Neural cell (in vitro differentiated cells): ENCODE measurements around the gene FOXD2. TPM values are rescaled to one million over a fixed set of nuclear protein-coding genes. Genes with fewer than 3 reads are reported as not detected.

Experiments used
- H2AFZ ChIP-seq: fragments of 200-600, 300-800 bp; sonication (generic), shearing (Covaris generic); 2 replicates; pipeline ENCODE4 v1.6.0; 2014; ENCODE audit warnings: low read depth, mild to moderate bottlenecking, antibody characterized with exemption, low read length, moderate library complexity
- H3F3A ChIP-seq: fragments of 200-600 bp; shearing (Covaris generic); 2 replicates; pipeline ENCODE4 v1.6.1; 2016; ENCODE audit warnings: mild to moderate bottlenecking, moderate library complexity, mixed read lengths, antibody characterized with exemption, low read length; ENCODE audit not compliant: insufficient read depth, poor library complexity, severe bottlenecking
- H3K27ac ChIP-seq: fragments of 200-600, 300-800 bp; sonication (generic), shearing (Covaris generic); 2 replicates; pipeline ENCODE4 v1.5.1; 2014; ENCODE audit warnings: mild to moderate bottlenecking, low read length, moderate library complexity
- H3K27me3 ChIP-seq: fragments of 300-800, 200-600 bp; sonication (generic), shearing (Covaris generic); 2 replicates; pipeline ENCODE4 v1.6.0; 2014; ENCODE audit warnings: mild to moderate bottlenecking, low read depth, low read length, moderate library complexity; ENCODE audit not compliant: insufficient read depth
- H3K36me3 ChIP-seq: fragments of 300-800, 200-600 bp; sonication (generic), shearing (Covaris generic); 2 replicates; pipeline ENCODE4 v1.5.1; 2014; ENCODE audit warnings: mild to moderate bottlenecking, antibody characterized with exemption, low read length, moderate library complexity; ENCODE audit not compliant: insufficient read depth
- H3K4me2 ChIP-seq: fragments of 300-800, 200-600 bp; sonication (generic), shearing (Covaris generic); 2 replicates; pipeline ENCODE4 v1.6.0; 2014; ENCODE audit warnings: mild to moderate bottlenecking, low read length
- H3K4me3 ChIP-seq: fragments of 300-800, 200-600 bp; sonication (generic), shearing (Covaris generic); 2 replicates; pipeline ENCODE4 v1.5.1; 2014; ENCODE audit warnings: mild to moderate bottlenecking, low read length, moderate library complexity
- H3K79me2 ChIP-seq: fragments of 200-600 bp; shearing (Covaris generic); replicated peaks from 2 replicates; pipeline ENCODE4 v1.6.0; 2014; ENCODE audit warnings: mild to moderate bottlenecking, low read length, moderate library complexity; ENCODE audit not compliant: insufficient read depth
- H3K9ac ChIP-seq: fragments of 300-800, 200-600 bp; sonication (generic), shearing (Covaris generic); 2 replicates; pipeline ENCODE4 v1.6.1; 2016; ENCODE audit warnings: mild to moderate bottlenecking, low read length, mixed read lengths
- H3K9me2 ChIP-seq: fragments of 200-600 bp; shearing (Covaris generic); 2 replicates; pipeline ENCODE4 v1.6.1; 2016; ENCODE audit warnings: mild to moderate bottlenecking, low read length, mixed read lengths; ENCODE audit not compliant: insufficient read depth
- H3K9me3 ChIP-seq: fragments of 200-600, 300-800 bp; sonication (generic), shearing (Covaris generic); 2 replicates; pipeline ENCODE4 v1.6.1; 2016; ENCODE audit warnings: mild to moderate bottlenecking, mixed run types, low read length, moderate library complexity, mixed read lengths
- H4K20me1 ChIP-seq: fragments of 200-600 bp; shearing (Covaris generic); 2 replicates; pipeline ENCODE4 v1.6.1; 2016; ENCODE audit warnings: mild to moderate bottlenecking, mixed run types; ENCODE audit not compliant: insufficient read depth
- CTCF ChIP-seq: fragments of 450-650 bp; IDR thresholded peaks from 2 replicates; pipeline ENCODE4 v1.5.1; 2014; ENCODE audit warnings: antibody characterized with exemption, mild to moderate bottlenecking, moderate library complexity; ENCODE audit not compliant: poor library complexity, severe bottlenecking
- EP300 ChIP-seq: fragments of 450-650 bp; conservative IDR thresholded peaks from 2 replicates; pipeline ENCODE4 v1.6.1; 2014; ENCODE audit warnings: antibody characterized with exemption, mild to moderate bottlenecking, moderate library complexity; ENCODE audit not compliant: poor library complexity, severe bottlenecking
- EZH2 ChIP-seq: fragments of 200-600, 300-800 bp; shearing (Covaris generic), sonication (generic); IDR thresholded peaks from 2 replicates; pipeline ENCODE4 v1.6.1; 2014; ENCODE audit warnings: antibody characterized with exemption, low read length, borderline replicate concordance, mild to moderate bottlenecking; ENCODE audit not compliant: insufficient read depth, poor library complexity, severe bottlenecking
- MXI1 ChIP-seq: fragments of 450-650 bp; conservative IDR thresholded peaks from 2 replicates; pipeline ENCODE4 v1.6.1; 2014; ENCODE audit warnings: antibody characterized with exemption, mild to moderate bottlenecking; ENCODE audit not compliant: poor library complexity, severe bottlenecking
- POLR2AphosphoS5 ChIP-seq: IDR thresholded peaks from 2 replicates; pipeline ENCODE4 v1.6.1; 2012
- RAD21 ChIP-seq: fragments of 450-650 bp; conservative IDR thresholded peaks from 2 replicates; pipeline ENCODE4 v1.6.1; 2014; ENCODE audit warnings: antibody characterized with exemption, mild to moderate bottlenecking, moderate library complexity
- SMC3 ChIP-seq: fragments of 450-650 bp; conservative IDR thresholded peaks from 2 replicates; pipeline ENCODE4 v1.6.1; 2014; ENCODE audit warnings: antibody characterized with exemption, mild to moderate bottlenecking, moderate library complexity; ENCODE audit not compliant: poor library complexity
- TAF1 ChIP-seq: IDR thresholded peaks from 2 replicates; pipeline ENCODE4 v1.6.1; 2012; ENCODE audit warnings: low read depth
- polyA plus RNA-seq: library from polyadenylated mRNA; depleted of rRNA; stranded (reverse); fragments of >200 nt; gene quantifications from 2 replicates; pipeline ENCODE4 v1.2.3, GENCODE V29; 2014
- TF ChIP-seq, protein P1 (sequence below): IDR thresholded peaks from 2 replicates; pipeline ENCODE4 v1.6.1; 2012; ENCODE audit warnings: borderline replicate concordance

The FOXD2 gene
- polyA plus RNA-seq, 1 donor from 2014 or later = not detected

GRCh38 chr1:47402591-47402990, 35.3 kb upstream of the FOXD2 start:
- Histone ChIP-seq H3F3A (no peaks in the 10 kb centered on the region), H3K9ac (no peak overlapping the region), H4K20me1 (no peaks in the 10 kb centered on the region), H3K9me2 (no peaks in the 10 kb centered on the region), H3K4me2 (no peak overlapping the region), H3K4me3 (no peak overlapping the region), H3K9me3 (no peaks in the 10 kb centered on the region), H3K36me3 (no peaks in the 10 kb centered on the region), H2AFZ (no peak overlapping the region), H3K79me2 (no peaks in the 10 kb centered on the region), H3K27me3 (no peaks in the 10 kb centered on the region), H3K27ac (no peak overlapping the region)
- no peak for TF ChIP-seq MXI1
- no peak for TF ChIP-seq TAF1
- TF ChIP-seq CTCF = no peak
- no peak for TF ChIP-seq POLR2AphosphoS5
- no peak for TF ChIP-seq SMC3
- no peak for TF ChIP-seq EP300
- TF ChIP-seq EZH2 = no peak
- TF ChIP-seq, protein P1, sequence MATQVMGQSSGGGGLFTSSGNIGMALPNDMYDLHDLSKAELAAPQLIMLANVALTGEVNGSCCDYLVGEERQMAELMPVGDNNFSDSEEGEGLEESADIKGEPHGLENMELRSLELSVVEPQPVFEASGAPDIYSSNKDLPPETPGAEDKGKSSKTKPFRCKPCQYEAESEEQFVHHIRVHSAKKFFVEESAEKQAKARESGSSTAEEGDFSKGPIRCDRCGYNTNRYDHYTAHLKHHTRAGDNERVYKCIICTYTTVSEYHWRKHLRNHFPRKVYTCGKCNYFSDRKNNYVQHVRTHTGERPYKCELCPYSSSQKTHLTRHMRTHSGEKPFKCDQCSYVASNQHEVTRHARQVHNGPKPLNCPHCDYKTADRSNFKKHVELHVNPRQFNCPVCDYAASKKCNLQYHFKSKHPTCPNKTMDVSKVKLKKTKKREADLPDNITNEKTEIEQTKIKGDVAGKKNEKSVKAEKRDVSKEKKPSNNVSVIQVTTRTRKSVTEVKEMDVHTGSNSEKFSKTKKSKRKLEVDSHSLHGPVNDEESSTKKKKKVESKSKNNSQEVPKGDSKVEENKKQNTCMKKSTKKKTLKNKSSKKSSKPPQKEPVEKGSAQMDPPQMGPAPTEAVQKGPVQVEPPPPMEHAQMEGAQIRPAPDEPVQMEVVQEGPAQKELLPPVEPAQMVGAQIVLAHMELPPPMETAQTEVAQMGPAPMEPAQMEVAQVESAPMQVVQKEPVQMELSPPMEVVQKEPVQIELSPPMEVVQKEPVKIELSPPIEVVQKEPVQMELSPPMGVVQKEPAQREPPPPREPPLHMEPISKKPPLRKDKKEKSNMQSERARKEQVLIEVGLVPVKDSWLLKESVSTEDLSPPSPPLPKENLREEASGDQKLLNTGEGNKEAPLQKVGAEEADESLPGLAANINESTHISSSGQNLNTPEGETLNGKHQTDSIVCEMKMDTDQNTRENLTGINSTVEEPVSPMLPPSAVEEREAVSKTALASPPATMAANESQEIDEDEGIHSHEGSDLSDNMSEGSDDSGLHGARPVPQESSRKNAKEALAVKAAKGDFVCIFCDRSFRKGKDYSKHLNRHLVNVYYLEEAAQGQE = no peak
- TF ChIP-seq RAD21 = no peak

DNA sequence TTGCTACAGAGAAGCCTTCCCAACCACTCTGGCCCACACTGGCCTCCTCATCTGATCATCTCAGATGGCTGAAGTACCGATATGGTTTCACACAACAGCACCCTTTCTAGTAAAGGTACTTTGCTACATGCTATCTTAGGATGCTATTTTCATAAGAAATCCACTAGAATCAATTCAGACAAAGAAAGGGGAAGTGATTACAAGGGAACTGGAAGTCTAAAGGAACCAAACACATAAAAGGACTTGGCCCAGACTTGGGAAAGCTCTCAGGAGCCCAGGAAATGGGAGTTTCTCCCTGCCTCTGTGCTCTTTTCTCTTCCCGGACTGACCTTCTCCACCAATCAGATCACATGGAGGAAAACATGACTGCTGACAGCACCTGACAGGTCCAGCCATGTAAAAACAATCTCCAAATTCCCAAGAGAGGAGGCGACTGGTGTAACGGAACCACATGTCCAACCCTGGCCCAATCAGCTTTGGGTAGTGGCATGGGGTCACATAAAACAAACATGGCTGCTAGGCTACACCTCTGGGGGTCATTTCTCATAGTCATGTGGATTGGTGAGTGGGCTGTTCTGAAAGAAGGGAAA, 34.4 kb upstream of the FOXD2 start:
- H3K9ac ChIP-seq = no peak overlapping the region
- TF ChIP-seq EZH2 (no peak), SMC3 (no peak), CTCF (no peak)
- no peaks in the 10 kb centered on the region for H3K9me3 ChIP-seq
- H3K9me2 ChIP-seq = no peaks in the 10 kb centered on the region
- no peak overlapping the region for H3K4me3 ChIP-seq
- H3K27me3 ChIP-seq = no peaks in the 10 kb centered on the region
- no peak overlapping the region for H2AFZ ChIP-seq
- no peaks in the 10 kb centered on the region for H3K36me3 ChIP-seq
- H4K20me1 ChIP-seq = no peaks in the 10 kb centered on the region
- H3K27ac ChIP-seq = no peak overlapping the region
- no peaks in the 10 kb centered on the region for H3F3A ChIP-seq
- H3K79me2 ChIP-seq = no peaks in the 10 kb centered on the region
- H3K4me2 ChIP-seq = no peak overlapping the region
